Activated naive CD8-positive, alpha-beta T cell treated with anti-CD3 and anti-CD28 coated beads, Interleukin-2, amount 50 U/mL, for 24 hours (primary cell): Measurements from ENCODE around the gene SLC26A11.
"Not testable (repeated sequence)": the region's sequence is repeated elsewhere in the genome, so short reads cannot be mapped to it uniquely, and the experiment has no call there.

ENCODE experiments used
- ATAC-seq: fragments of 150-1000 bp; cut with Tn5 transposase; one replicate; pipeline ENCODE4 v1.10.0; 2021
- DNase-seq: peaks from one replicate; pipeline ENCODE4 v3.0.0; 2021
- H3K27ac Mint-ChIP-seq: one replicate; pipeline ENCODE4 v1.8.0; 2021; ENCODE audit warnings: mild to moderate bottlenecking, mixed read lengths
- H3K27me3 Mint-ChIP-seq: one replicate; pipeline ENCODE4 v1.8.0; 2021; ENCODE audit warnings: mixed read lengths
- H3K36me3 Mint-ChIP-seq: one replicate; pipeline ENCODE4 v1.8.0; 2021; ENCODE audit warnings: low read depth, mixed read lengths
- H3K4me1 Mint-ChIP-seq: one replicate; pipeline ENCODE4 v1.8.0; 2021; ENCODE audit warnings: mixed read lengths
- H3K4me3 Mint-ChIP-seq: one replicate; pipeline ENCODE4 v1.8.0; 2021; ENCODE audit warnings: mild to moderate bottlenecking, moderate library complexity, mixed read lengths
- H3K9me3 Mint-ChIP-seq: one replicate; pipeline ENCODE4 v1.8.0; 2021; ENCODE audit warnings: mixed read lengths

SLC26A11 gene

GRCh38 chr17:80294653-80295052, 74.4 kb downstream of the SLC26A11 start:
- ATAC-seq: no peak
- H3K27ac Mint-ChIP-seq: peak overlapping the region; percentile 67

DNA sequence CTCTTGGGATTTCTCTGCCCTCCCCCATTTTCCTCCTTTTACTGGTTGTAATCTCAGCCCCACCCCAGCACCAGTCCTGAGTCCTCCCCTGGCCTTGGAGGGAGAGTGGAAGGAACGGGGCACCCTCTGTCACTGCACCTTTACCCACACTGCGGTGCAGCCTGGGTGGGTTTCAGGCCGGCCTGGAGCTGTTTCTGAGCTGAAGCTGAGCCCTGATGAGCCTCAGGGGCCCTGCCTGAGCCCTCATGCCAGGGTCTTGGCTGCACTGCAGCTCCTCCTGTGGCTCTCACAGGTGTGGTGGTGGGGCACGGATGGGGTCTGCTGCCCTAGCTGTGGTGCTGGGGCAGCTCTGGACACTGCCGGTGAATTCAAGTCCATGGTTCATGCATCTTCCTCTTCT, 74.9 kb downstream of the SLC26A11 start:
- H3K27me3 Mint-ChIP-seq: no peaks in the 10 kb centered on the region
- no peak overlapping the region for H3K4me3 Mint-ChIP-seq
- no peaks in the 10 kb centered on the region for H3K9me3 Mint-ChIP-seq
- H3K27ac Mint-ChIP-seq: peak overlapping the region; percentile 42
- ATAC-seq (no peak), DNase-seq (no peak)
- H3K4me1 Mint-ChIP-seq: no peaks in the 10 kb centered on the region
- peaks cover 63% of the 10 kb centered on the region for H3K36me3 Mint-ChIP-seq

More at GRCh38 chr17:80294653-80295052, 74.4 kb downstream of the SLC26A11 start:
- Mint-ChIP-seq H3K4me1 (no peaks in the 10 kb centered on the region), H3K9me3 (no peaks in the 10 kb centered on the region), H3K27me3 (no peaks in the 10 kb centered on the region), H3K36me3 (peaks cover 61% of the 10 kb centered on the region), H3K4me3 (no peak overlapping the region)
- DNase-seq: no peak

DNA sequence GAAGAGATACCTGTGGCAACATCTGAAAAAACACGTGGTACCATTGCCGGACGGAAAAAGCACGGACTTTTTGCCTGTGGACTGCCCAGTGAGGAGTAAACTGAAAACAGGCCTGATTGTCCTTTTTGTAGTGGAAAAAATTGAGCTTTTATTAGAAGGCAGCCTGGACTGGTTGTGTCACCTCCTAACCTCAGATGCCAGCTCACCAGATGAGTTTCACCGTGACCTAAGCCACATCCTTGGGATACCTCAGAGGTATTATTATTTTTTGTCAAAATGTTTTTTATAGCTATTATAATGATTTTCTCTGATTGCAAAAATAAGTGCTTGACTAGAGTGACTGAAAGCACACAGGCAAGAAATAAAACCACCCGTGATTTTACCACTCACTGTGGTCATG, 75.3 kb downstream of the SLC26A11 start:
- H3K36me3 Mint-ChIP-seq: peaks cover 63% of the 10 kb centered on the region
- ATAC-seq (no peak), DNase-seq (no peak)
- no peaks in the 10 kb centered on the region for H3K4me1 Mint-ChIP-seq
- H3K4me3 Mint-ChIP-seq: no peak overlapping the region
- peak overlapping the region; percentile 42 for H3K27ac Mint-ChIP-seq
- no peaks in the 10 kb centered on the region for H3K9me3 Mint-ChIP-seq
- H3K27me3 Mint-ChIP-seq: no peaks in the 10 kb centered on the region

DNA sequence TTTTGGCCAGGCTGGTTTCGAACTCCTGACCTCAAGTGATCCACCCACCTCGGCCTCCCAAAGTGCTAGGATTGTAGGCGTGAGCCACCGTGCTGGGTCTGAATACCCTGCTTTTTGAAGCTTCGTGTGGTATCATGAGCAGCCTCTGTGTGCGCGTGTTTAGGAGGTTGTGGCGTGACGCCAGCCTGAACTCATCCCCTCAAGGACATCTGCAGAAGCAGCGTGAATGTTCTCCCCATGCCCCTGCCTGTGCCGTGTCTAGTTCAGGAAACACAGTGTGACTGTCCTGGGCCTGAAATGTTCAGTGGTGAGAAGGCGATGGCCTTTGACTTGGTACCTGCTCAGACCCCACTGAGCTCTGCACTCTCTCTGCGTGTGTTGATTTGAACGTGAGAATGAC, 76.0 kb downstream of the SLC26A11 start:
- H3K9me3 Mint-ChIP-seq: no peaks in the 10 kb centered on the region

GRCh38 chr17:80297996-80298560, 77.9 kb downstream of the SLC26A11 start:
- Mint-ChIP-seq H3K9me3 (peaks cover 5% of the 10 kb centered on the region), H3K4me1 (peaks cover 3% of the 10 kb centered on the region), H3K4me3 (no peak overlapping the region), H3K36me3 (peaks cover 72% of the 10 kb centered on the region), H3K27me3 (no peaks in the 10 kb centered on the region), H3K27ac (no peak overlapping the region)
- ATAC-seq: no peak
- DNase-seq: no peak

More for the DNA sequence above, 76.0 kb downstream of the SLC26A11 start:
- H3K27ac Mint-ChIP-seq: no peak overlapping the region
- H3K4me1 Mint-ChIP-seq: peaks cover under 1% of the 10 kb centered on the region
- ATAC-seq (peak; percentile 21), DNase-seq (no peak)
- no peak overlapping the region for H3K4me3 Mint-ChIP-seq
- H3K27me3 Mint-ChIP-seq: no peaks in the 10 kb centered on the region
- H3K36me3 Mint-ChIP-seq: peaks cover 68% of the 10 kb centered on the region

GRCh38 chr17:80299350-80300100, 79.3 kb downstream of the SLC26A11 start:
- H3K27ac Mint-ChIP-seq, H3K9me3 Mint-ChIP-seq, H3K27me3 Mint-ChIP-seq, H3K4me1 Mint-ChIP-seq, H3K4me3 Mint-ChIP-seq, ATAC-seq, DNase-seq: not testable (repeated sequence)
- peaks cover 79% of the 10 kb centered on the region for H3K36me3 Mint-ChIP-seq

GRCh38 chr17:80300756-80301155, 80.5 kb downstream of the SLC26A11 start:
- Mint-ChIP-seq H3K36me3 (peaks cover 84% of the 10 kb centered on the region), H3K27ac (peak overlapping the region; percentile 14)
- ATAC-seq, H3K4me3 Mint-ChIP-seq, H3K4me1 Mint-ChIP-seq, DNase-seq, H3K9me3 Mint-ChIP-seq, H3K27me3 Mint-ChIP-seq: not testable (repeated sequence)
